ENCODE data around the gene MAPK11. TPM values are rescaled to one million over a fixed set of nuclear protein-coding genes. Genes with fewer than 3 reads are reported as not detected.

MAPK11 gene
- total and polyA plus RNA-seq, 2 donors from 2014 or later: 11.4 to 18.3 TPM

GRCh38 chr22:50245214-50246072 is 24.7 kb downstream of the MAPK11 start:
- Histone ChIP-seq H3K4me3 (ENCODE audit: low read length in 3 of 3) (peak overlapping the region; percentile 75 to 93 (median 89)), H3K9ac (ENCODE audit: low read length in 3 of 3) (peak overlapping the region; percentile 55 to 93 (median 85)), H3K9me3 (ENCODE audit: control insufficient read depth in 2 of 3, insufficient read depth in 1 of 3, low read length in 3 of 3) (no peaks in the 10 kb centered on the region), H3K27me3 (ENCODE audit: control insufficient read depth, insufficient read depth, low read length) (no peaks in the 10 kb centered on the region), H3K36me3 (ENCODE audit: control insufficient read depth in 2 of 3, insufficient read depth in 3 of 3, low read length in 3 of 3) (peaks cover 0 to 11% (median 0%) of the 10 kb centered on the region in 3 donors), H3K4me1 (ENCODE audit: control insufficient read depth in 2 of 3, insufficient read depth in 2 of 3, low read depth in 1 of 3, low read length in 3 of 3) (peaks cover 4 to 44% (median 16%) of the 10 kb centered on the region in 3 donors), H3K27ac (ENCODE audit: low read depth in 2 of 2, low read length in 2 of 2) (peak overlapping the region; percentile 83 to 90)
- TF ChIP-seq, protein P1, sequence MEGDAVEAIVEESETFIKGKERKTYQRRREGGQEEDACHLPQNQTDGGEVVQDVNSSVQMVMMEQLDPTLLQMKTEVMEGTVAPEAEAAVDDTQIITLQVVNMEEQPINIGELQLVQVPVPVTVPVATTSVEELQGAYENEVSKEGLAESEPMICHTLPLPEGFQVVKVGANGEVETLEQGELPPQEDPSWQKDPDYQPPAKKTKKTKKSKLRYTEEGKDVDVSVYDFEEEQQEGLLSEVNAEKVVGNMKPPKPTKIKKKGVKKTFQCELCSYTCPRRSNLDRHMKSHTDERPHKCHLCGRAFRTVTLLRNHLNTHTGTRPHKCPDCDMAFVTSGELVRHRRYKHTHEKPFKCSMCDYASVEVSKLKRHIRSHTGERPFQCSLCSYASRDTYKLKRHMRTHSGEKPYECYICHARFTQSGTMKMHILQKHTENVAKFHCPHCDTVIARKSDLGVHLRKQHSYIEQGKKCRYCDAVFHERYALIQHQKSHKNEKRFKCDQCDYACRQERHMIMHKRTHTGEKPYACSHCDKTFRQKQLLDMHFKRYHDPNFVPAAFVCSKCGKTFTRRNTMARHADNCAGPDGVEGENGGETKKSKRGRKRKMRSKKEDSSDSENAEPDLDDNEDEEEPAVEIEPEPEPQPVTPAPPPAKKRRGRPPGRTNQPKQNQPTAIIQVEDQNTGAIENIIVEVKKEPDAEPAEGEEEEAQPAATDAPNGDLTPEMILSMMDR (IDR thresholded peaks at IDR 0.05; ENCODE audit: borderline replicate concordance, extremely low read depth, insufficient read depth): no peak
- no peak for FAIRE-seq
- intact Hi-C loops (cut with DNase I): no loop called here
- DNase-seq: peak in 1 of 5 donors; percentile 71

- TF ChIP-seq, protein P1 (IDR thresholded peaks at IDR 0.05; ENCODE audit: borderline replicate concordance, extremely low read depth, insufficient read depth): peak; percentile 9
- peak; percentile 93 to 99 (median 97) for DNase-seq
- Histone ChIP-seq H3K4me1 (ENCODE audit: control insufficient read depth in 2 of 3, insufficient read depth in 2 of 3, low read depth in 1 of 3, low read length in 3 of 3) (peaks cover 4 to 36% (median 11%) of the 10 kb centered on the region in 3 donors), H3K27ac (ENCODE audit: low read depth in 2 of 2, low read length in 2 of 2) (peak within 1 kb of the TSS; percentile 83 to 90), H3K27me3 (ENCODE audit: control insufficient read depth, insufficient read depth, low read length) (no peaks in the 10 kb centered on the region), H3K9ac (ENCODE audit: low read length in 3 of 3) (peak within 1 kb of the TSS; percentile 72 to 93 (median 85)), H3K36me3 (ENCODE audit: control insufficient read depth in 2 of 3, insufficient read depth in 3 of 3, low read length in 3 of 3) (peaks cover 0 to 19% (median 0%) of the 10 kb centered on the region in 3 donors), H3K4me3 (ENCODE audit: low read length in 3 of 3) (peak within 1 kb of the TSS; percentile 75 to 93 (median 89)), H3K9me3 (ENCODE audit: control insufficient read depth in 2 of 3, insufficient read depth in 1 of 3, low read length in 3 of 3) (no peaks in the 10 kb centered on the region)
- FAIRE-seq: no peak
- intact Hi-C loops (cut with DNase I): no loop called here
Measured at GRCh38 chr22:50244420-50245213, 25.6 kb downstream of the MAPK11 start, which contains the start of gene TUBGCP6. Gene TUBGCP6, minus strand, starts transcription at chr22:50245023. Its CDS starts 564 bp downstream, at chr22:50244459.

DNA sequence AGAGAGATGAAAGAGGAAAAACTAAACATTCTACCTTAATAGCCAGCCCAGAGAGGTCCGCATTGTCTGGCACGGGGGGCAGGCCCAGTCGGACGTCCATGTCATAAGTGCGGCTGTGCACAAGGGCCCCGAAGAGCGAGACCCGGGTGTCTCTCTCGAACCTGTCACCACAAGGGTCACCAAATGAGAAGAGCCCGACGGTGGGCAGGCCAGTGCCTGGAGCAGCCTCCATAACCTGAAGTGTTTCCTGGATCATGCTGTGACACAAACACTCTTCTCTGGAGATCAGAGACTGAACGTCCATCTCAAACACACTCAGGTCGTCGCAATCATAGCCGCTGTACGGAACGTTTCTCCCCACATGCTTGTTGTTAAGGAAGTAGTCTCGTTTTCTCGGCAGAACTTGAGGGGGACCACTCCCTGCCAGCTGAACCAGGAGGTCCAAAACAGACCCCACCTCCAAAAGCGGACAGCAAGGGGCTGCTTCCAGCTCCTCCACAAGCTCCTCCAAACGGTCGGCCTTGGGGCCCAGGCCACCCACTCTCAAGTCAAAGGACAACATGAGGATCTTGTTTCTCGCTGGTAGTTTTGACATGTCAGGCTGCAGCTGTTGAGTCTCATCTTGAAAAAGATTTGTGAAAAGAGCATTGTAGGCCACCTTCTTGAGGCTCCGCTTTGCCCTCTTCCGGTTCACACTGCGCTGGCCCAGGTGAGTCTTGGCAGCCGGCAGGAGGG is 26.3 kb downstream of the MAPK11 start:
- intact Hi-C loops (cut with DNase I): no loop called here
- Histone ChIP-seq H3K4me1 (ENCODE audit: control insufficient read depth in 2 of 3, insufficient read depth in 2 of 3, low read depth in 1 of 3, low read length in 3 of 3) (peaks cover 4 to 35% (median 11%) of the 10 kb centered on the region in 3 donors), H3K36me3 (ENCODE audit: control insufficient read depth in 2 of 3, insufficient read depth in 3 of 3, low read length in 3 of 3) (peaks cover 0 to 20% (median 0%) of the 10 kb centered on the region in 3 donors), H3K27ac (ENCODE audit: low read depth in 2 of 2, low read length in 2 of 2) (peak overlapping the region in 1 of 2 donors; percentile 83), H3K9ac (ENCODE audit: low read length in 3 of 3) (peak overlapping the region; percentile 72 to 81 (median 79)), H3K27me3 (ENCODE audit: control insufficient read depth, insufficient read depth, low read length) (no peaks in the 10 kb centered on the region), H3K4me3 (ENCODE audit: low read length in 3 of 3) (peak overlapping the region; percentile 75 to 93 (median 89)), H3K9me3 (ENCODE audit: control insufficient read depth in 2 of 3, insufficient read depth in 1 of 3, low read length in 3 of 3) (no peaks in the 10 kb centered on the region)
- TF ChIP-seq, protein P1 (IDR thresholded peaks at IDR 0.05; ENCODE audit: borderline replicate concordance, extremely low read depth, insufficient read depth): no peak
- DNase-seq (peak in 1 of 5 donors; percentile 52), FAIRE-seq (no peak)

Measured in kidney (tissue), 14 donors.